Left renal pelvis (tissue), 4 donors: ENCODE results near the gene EEF2. TPM values are rescaled to one million over a fixed set of nuclear protein-coding genes. Genes with fewer than 3 reads are reported as not detected.

Experiments
- DNase-seq, 4 donors: peaks; one replicate each; pipeline ENCODE4 v3.0.0-alpha.2; 2013; ENCODE audit warnings: low read depth in 4 of 4, low spot score in 3 of 4
- polyA plus RNA-seq, 4 donors: library from polyadenylated mRNA; unstranded; fragments of 120-200 nt; gene quantifications; one replicate each; pipeline ENCODE4 v1.2.1, GENCODE V29; 2013; ENCODE audit not compliant: insufficient read length in 4 of 4

The EEF2 gene
- polyA plus RNA-seq, result 1,000 to 10,000 TPM; 1,527 to 1,864 (median 1,619) TPM

GRCh38 chr19:3984908-3985642 is at the start of gene EEF2:
TSS of gene EEF2 (minus strand) at chr19:3985463. CDS start at chr19:3985380, 83 bp downstream.
- DNase-seq, result peak; percentile 79 to 89 (median 84)

- DNase-seq, result no peak
Measured at GRCh38 chr19:4034048-4035017, 49.1 kb upstream of the EEF2 start.

DNA sequence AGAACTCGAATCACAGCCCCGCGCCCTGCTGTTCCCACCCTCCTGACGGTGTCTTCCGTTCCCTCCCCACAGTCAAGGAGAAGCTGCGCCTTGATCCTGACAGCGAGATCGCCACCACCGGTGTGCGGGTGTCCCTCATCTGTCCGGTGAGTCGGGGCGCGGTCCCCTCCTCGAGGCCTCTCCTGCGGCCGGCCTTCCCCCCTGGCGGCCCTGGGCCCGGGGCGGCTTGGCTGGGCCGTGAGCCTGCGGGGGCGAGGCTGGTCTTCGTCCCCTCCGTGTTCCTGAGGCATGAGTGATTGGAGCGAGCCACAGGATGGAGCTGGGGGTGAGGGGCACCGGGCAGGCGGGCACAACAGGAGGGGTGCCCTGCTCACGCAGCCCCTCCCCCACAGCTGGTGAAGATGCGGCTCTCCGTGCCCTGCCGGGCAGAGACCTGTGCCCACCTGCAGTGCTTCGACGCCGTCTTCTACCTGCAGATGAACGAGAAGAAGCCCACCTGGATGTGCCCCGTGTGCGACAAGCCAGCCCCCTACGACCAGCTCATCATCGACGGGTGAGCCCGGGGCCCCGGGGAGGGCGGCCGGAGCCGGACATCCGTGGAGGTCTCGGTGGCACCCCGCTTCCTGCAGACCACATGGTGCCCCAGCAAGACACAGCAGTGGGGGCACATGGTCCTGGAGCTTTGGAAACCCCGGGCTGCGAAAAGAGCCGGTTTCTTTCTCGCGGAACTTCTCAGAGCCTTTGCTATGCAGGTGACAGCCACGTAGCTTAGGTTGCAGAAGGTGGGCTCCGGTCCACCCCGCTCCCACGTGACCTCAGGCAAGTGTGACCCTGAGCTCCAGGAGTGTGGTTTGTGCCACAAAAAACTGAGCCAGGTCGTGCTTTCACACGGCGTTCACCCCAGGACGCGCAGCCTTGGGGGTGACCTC is 48.0 kb upstream of the EEF2 start:
- DNase-seq, result no peak

DNA sequence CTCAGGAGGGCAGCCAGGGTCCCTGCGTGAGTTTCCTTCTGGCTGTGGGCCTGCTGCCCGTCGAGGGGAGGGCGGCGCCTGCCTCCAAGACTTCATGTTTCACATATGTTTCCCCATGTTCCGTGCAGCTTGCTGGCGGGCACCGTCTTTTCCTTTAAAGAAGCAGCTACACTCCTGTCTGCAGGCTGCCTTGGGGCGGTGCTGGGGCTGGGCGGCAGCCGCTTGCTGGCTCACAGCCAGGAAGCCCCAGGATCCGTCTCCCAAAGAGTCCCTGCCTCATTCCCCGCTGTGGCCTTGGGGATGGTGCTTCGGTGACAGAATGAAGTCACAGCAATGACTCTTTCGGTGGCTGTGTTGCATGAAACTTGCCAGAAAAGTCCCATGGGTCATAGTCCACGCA is 47.2 kb upstream of the EEF2 start:
- DNase-seq, result no peak

- DNase-seq, result no peak
Measured at GRCh38 chr19:4031420-4031819, 46.2 kb upstream of the EEF2 start.

GRCh38 chr19:4030981-4031380 is 45.7 kb upstream of the EEF2 start:
- no peak for DNase-seq

DNA sequence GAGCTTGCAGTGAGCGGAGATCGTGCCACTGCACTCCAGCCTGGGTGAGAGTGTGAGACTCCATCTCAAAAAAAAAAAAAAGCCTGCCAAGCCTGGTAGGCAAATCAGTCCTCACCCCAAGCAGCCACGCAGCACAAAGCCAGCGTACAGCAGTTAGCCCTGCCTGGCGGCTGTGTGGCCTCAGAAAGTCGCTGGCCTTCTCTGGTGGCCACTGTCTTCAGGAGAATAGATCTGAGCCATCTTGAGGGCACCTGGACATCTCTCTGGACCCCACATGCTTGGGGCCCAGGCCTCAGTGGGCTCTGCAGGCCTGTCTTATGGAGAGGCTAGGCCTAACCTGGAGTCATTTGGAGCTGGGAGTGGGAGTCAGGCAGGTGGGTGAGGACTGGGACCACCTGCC is 45.3 kb upstream of the EEF2 start:
- DNase-seq, result no peak

DNA sequence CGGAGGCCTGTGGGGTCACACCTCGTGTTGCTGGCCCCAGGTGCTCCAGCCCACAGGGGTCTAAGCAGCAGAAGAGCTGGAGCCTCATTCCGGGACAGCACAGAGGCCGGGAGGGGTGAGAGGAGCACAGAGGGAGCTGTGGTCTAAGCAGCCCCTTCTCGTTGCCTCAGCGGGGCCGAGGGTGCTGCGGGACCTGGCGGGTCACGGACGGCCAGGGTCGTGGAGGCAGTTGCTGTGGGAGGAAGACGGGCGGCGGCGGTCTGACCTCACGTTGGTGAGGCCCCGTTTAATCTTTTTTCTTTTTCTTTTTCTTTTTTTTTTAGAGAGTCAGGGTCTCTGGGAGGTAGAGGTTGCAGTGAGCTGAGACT is 44.0 kb upstream of the EEF2 start:
- DNase-seq, result no peak

DNA sequence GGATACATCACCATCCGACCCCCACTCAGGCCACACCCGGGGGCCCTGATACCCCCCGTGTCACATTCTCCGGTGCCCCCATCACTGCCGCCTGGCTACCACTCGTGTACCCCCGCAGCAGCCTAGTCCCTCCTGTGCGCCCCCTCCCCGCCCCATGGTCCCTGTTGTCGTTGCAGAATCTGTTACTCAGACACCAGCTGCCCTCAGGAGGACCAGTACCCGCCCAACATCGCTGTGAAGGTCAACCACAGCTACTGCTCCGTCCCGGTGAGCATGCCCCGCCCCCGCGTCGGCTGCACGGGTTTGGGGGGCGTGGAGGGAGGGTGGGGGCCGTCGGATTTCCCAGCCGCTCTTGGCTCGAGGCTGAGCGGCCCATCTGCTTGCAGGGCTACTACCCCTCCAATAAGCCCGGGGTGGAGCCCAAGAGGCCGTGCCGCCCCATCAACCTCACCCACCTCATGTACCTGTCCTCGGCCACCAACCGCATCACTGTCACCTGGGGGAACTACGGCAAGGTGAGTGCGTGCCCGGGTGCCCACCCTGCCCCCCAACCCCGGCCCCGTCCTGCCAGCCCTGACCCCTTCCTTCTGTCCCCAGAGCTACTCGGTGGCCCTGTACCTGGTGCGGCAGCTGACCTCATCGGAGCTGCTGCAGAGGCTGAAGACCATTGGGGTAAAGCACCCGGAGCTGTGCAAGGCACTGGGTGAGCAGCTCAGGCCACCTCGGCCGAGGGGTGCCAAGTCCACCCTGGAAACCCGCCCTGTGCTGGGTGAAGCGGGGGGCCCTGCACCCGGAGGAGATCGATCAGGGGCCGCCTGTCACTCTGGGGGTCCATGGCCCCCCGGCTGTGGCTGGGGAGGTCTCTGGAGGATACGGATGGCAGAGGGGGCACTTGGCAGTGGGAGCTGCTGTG is 43.3 kb upstream of the EEF2 start:
- DNase-seq, result no peak

DNA sequence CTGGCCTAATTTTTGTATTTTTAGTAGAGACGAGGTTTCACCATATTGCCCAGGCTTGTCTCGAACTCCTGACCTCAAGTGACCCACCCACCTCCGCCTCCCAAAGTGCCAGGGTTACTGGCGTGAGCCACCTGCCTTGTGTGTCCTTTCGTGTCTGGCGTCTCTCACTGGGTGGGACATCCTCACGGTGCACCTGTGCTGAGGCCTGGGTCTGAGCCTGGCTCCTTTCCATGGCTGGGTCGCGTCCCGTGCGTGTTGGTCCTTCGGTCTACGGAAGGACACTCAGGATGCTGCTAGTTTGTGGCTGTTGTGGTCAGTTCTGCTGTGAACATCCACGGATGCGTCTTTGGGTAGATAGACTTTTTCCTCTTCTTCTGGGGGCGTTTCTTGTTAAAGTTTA is 41.9 kb upstream of the EEF2 start:
- no peak for DNase-seq

DNA sequence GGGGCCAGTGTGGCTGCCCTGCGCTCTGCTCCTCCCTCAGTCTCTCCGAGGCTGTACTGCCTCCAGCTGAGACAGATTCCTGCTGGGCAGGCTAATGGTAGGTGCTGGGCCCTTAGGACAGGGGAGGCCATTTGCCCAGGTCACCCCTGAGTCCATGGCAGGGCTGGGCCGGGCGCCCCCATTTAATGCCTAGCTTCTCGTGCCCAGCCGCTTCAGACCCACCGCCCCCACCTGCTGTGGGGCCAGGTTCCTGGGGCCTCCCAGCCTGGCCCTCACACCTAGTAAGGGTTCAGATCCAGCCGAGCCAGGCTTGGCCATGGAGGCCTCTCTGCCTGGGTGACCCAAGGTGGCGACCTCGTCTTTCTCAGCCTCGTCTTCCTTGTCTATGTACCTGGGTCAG is 40.1 kb upstream of the EEF2 start:
- DNase-seq, result no peak

DNA sequence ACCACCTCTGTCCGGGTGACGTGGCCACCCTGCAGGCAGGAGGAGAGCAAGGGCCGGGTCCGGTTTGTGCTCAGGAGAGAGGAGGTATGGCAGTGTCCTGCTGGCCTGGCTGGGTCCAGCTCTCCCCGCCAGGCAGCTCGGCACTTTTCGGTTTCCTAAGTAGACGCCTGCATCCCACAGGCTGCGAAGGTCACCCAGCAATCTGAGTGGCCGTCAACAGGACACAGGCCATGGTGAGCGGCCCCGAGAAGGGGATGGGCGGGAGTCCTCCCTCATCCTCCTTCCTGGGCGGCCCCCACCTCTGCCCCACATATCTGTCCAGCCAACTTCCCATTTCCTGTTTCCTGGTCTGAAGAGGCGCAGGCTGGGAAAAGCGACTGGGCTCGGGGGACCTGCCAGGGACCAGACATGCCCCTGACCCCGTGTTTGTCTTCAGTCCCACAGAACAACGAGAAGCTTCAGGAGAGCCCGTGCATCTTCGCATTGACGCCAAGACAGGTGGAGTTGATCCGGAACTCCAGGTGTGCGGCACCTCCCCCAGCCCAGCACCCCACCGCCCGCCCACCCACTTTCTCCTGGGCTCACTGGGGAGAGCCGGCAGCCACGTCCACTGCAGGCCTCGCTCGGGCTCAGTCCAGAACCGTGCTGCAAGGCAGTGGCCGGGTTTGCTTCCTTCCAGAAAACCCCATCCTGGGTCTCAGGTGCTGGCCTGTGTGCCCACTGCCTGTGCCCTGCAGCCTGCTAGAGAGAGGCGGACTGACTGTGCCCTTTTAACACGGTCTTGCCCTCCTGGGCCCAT is 38.5 kb upstream of the EEF2 start:
- DNase-seq, result no peak

- no peak for DNase-seq
Measured at GRCh38 chr19:4019578-4019977, 34.3 kb upstream of the EEF2 start.

- no peak for DNase-seq
Measured at GRCh38 chr19:4018775-4019504, 33.7 kb upstream of the EEF2 start.

DNA sequence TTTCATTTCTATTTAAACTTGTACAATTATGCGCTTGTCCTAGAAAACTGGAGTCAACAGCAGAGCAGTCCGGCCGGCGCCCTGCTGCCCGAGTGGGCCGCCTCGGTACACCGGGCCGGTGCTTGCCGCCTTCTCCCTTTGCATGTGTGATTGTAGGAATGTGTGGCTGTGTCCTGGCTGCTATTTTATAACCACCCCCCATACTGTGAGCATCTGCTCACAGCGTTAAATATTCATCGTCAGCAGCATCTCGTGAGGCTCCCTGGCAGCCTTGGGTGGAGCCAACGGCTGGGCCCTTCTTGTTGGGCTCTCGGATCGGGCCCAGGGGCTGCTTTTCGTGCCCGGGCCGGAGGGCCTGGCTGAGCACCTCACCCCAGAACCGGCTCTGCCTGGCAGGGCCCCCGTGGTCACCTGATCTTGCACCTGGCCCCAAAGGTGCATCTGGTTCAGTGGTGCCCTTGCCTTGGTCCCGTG is 32.9 kb upstream of the EEF2 start:
- DNase-seq, result no peak

- DNase-seq, result no peak
Measured at GRCh38 chr19:4016903-4017638, 31.8 kb upstream of the EEF2 start.

DNA sequence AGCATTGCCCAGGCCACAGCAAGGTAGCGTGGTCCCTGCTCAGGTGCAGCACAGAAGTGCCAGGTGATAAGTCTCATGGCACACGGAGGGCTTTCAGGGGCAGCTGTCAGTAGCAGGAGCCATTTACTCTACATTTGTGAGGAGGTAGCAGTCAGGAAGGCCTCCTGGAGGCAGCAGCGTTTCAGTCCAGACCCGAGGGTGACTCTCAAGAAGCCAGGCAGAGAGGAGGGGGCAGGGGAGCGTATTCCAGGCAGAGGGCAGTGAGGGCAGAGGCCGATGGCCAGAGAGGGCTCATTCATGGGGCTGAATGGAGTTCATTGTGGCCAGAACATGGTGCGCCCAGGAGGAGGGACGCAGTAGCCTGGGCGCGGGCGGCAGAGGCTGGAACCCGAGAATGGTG is 31.2 kb upstream of the EEF2 start:
- no peak for DNase-seq
